ENCODE data around the gene CIDEB.

DNA sequence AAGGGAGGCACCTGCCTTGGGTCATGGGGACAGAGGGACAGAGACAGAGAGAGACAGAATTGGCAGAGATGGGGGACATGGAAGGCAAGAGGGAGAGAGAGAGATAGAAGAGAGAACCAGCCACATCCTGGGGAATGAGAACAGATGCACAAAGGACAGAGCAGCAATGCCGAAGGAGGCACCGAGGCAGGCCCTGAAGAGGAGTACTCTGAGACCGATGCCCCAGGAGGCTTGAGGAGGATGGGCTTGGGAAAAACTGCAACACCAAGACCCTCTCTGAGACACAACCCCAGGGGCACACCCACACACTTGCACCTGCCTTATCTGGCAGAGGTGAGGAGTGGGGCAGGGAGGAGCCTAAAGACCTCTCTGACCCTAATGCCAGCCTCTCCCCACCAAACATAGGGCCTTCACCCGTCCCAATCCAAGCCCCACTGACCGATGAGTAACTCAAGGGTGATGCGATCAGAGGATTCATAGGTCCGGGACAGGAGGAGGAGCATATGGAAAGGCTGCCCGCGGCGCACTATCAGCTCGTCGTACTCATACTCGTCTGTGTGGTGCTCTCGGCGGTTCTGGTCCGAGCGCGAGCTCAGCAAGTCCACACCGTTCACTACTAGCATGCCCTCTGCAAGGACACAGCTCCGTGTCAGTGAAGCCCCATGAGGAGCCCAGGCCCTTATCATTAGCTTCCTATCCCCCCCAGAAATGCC, 46.4 kb downstream of the CIDEB start:
- TF ChIP-seq CTCF (IDR thresholded peaks at IDR 0.05) (no peak), POLR2A (IDR thresholded peaks at IDR 0.05) (no peak)

All from adrenal gland (tissue), 5 donors.